Gastroesophageal sphincter (tissue), 3 donors: ENCODE results near the gene SEPTIN10.

Experiments
- CTCF ChIP-seq, 4 experiments: fragments of 200-600 bp in 2 of 4; fragments of 450-650 bp in 2 of 4; sonication (generic) in 1 of 4; IDR thresholded peaks; one replicate each; pipeline ENCODE4 v1.5.1; 2017 to 2019; ENCODE audit warnings: antibody characterized with exemption in 4 of 4, mild to moderate bottlenecking in 2 of 4, moderate library complexity in 2 of 4
- EP300 ChIP-seq: sonication (generic); formaldehyde crosslinking; IDR thresholded peaks from one replicate; pipeline ENCODE4 v1.6.1; 2017; ENCODE audit warnings: antibody characterized with exemption, mild to moderate bottlenecking
- POLR2A ChIP-seq, 2 donors: fragments of 450-650 bp; IDR thresholded peaks; one replicate each; pipeline ENCODE4 v1.6.1; 2017; ENCODE audit warnings: antibody characterized with exemption in 2 of 2, mild to moderate bottlenecking in 2 of 2, moderate library complexity in 1 of 2
- POLR2AphosphoS5 ChIP-seq: sonication (generic); formaldehyde crosslinking; IDR thresholded peaks from one replicate; pipeline ENCODE4 v1.6.1; 2017; ENCODE audit warnings: antibody characterized with exemption

GRCh38 chr2:109623297-109623696 is 9.5 kb upstream of the SEPTIN10 start:
- TF ChIP-seq CTCF (IDR thresholded peaks at IDR 0.05) (no peak), EP300 (no peak), POLR2A (IDR thresholded peaks at IDR 0.05) (no peak), POLR2AphosphoS5 (no peak)
